ENCODE results near the gene PICK1.
A peak's percentile ranks its signal among the peaks of the same experiment; 100 is the strongest.

PICK1 gene

DNA sequence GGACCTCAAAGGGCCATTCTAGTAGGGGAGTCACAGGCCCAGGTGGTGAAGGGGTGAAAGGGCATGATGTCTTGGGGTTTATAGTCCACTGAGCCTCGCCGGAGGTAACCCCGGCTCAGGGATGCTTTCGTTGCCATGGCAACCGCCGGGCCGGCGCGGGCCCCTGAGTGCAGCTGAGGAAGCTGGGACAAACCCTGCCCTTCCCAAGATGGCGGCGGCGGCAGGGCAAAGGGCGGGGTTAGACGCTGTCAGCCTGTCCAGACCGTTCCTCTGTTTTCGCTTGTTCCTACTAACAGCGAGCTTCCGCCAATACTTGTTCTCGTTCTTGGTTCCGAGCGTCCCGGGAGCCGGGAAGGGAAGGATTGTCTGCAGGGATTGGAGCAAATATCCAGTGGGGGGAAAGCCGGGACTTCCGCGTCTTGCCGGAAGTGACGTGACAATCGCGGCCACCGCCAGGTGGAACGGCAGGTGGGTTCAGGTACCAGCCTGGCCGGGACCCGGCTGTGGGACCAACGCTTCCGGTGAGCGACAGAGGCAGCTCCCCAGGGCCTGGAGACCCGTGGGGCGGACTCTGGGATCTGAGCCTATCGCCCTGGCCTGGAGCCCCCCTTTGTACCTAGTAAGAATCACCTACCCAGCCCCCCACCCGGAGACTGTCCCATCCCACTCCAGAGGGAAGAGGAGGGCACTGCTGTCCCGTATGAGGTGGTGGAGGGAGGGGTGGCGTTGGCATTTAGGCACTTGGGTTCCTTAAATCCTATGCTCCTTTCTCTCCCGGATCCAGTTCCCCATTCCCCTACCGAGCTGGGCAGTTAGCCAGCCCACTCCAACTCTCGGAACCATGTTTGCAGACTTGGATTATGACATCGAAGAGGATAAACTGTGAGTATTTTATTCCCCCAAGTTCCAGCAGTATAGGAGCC lies at the start of gene PICK1 (continued):
- TF ChIP-seq, protein P1, sequence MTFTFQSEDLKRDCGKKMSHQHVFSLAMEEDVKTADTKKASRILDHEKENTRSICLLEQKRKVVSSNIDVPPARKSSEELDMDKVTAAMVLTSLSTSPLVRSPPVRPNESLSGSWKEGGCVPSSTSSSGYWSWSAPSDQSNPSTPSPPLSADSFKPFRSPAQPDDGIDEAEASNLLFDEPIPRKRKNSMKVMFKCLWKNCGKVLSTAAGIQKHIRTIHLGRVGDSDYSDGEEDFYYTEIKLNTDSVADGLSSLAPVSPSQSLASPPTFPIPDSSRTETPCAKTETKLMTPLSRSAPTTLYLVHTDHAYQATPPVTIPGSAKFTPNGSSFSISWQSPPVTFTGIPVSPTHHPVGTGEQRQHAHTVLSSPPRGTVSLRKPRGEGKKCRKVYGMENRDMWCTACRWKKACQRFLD (tag by site-specific recombination; IDR thresholded peaks at IDR 0.05): no peak
- TF ChIP-seq ZNF248 (tag by site-specific recombination; IDR thresholded peaks at IDR 0.05) (no peak), ZNF660 (tag by site-specific recombination; IDR thresholded peaks at IDR 0.05) (no peak), ZSCAN23 (tag by site-specific recombination; IDR thresholded peaks at IDR 0.05) (no peak), GLI4 (tag by site-specific recombination; IDR thresholded peaks at IDR 0.05) (no peak), ZNF580 (tag by site-specific recombination; IDR thresholded peaks at IDR 0.05) (0 out of 2 replicates have a peak, but pooled peaks have one; percentile 54), RBAK (tag by site-specific recombination; IDR thresholded peaks at IDR 0.05) (no peak), ZNF561 (tag by site-specific recombination; IDR thresholded peaks at IDR 0.05; ENCODE audit: borderline replicate concordance) (no peak), CTCF (tag by site-specific recombination; IDR thresholded peaks at IDR 0.05) (0 out of 2 replicates have a peak, but pooled peaks have one; percentile 39), ZNF169 (tag by site-specific recombination; IDR thresholded peaks at IDR 0.05) (no peak), GLIS2 (tag by site-specific recombination; IDR thresholded peaks at IDR 0.05) (peak; percentile 74), ZBTB48 (tag by site-specific recombination; IDR thresholded peaks at IDR 0.05) (peak; percentile 60; the same call in 1 of the 2 replicates), ZNF398 (tag by site-specific recombination; IDR thresholded peaks at IDR 0.05) (no peak), SP3 (tag by site-specific recombination; IDR thresholded peaks at IDR 0.05) (peak; percentile 88), ZBTB8A (tag by site-specific recombination; IDR thresholded peaks at IDR 0.05) (no peak), ZNF510 (tag by site-specific recombination; IDR thresholded peaks at IDR 0.05; ENCODE audit: insufficient replicate concordance) (no peak), ZNF692 (tag by site-specific recombination; IDR thresholded peaks at IDR 0.05) (peak; percentile 47; the same call in 1 of the 2 replicates), ZFP69B (tag by site-specific recombination; IDR thresholded peaks at IDR 0.05) (no peak), OVOL3 (tag by site-specific recombination; IDR thresholded peaks at IDR 0.05) (0 out of 2 replicates have a peak, but pooled peaks have one; percentile 23), KLF16 (tag by site-specific recombination; IDR thresholded peaks at IDR 0.05) (no peak; the same call in none of the 2 replicates), ZNF560 (tag by site-specific recombination; IDR thresholded peaks at IDR 0.05; ENCODE audit: borderline replicate concordance) (no peak), ZNF501 (tag by site-specific recombination; IDR thresholded peaks at IDR 0.05) (no peak; the same call in 1 of the 2 replicates), ZNF529 (tag by site-specific recombination; IDR thresholded peaks at IDR 0.05; ENCODE audit: insufficient replicate concordance) (no peak), ZNF335 (tag by site-specific recombination; conservative IDR thresholded peaks at IDR 0.05) (peak; percentile 88), ZNF18 (tag by site-specific recombination; IDR thresholded peaks at IDR 0.05) (no peak)
- TF ChIP-seq, protein P2, sequence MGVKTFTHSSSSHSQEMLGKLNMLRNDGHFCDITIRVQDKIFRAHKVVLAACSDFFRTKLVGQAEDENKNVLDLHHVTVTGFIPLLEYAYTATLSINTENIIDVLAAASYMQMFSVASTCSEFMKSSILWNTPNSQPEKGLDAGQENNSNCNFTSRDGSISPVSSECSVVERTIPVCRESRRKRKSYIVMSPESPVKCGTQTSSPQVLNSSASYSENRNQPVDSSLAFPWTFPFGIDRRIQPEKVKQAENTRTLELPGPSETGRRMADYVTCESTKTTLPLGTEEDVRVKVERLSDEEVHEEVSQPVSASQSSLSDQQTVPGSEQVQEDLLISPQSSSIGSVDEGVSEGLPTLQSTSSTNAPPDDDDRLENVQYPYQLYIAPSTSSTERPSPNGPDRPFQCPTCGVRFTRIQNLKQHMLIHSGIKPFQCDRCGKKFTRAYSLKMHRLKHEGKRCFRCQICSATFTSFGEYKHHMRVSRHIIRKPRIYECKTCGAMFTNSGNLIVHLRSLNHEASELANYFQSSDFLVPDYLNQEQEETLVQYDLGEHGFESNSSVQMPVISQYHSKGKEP (tag by site-specific recombination; IDR thresholded peaks at IDR 0.05): no peak
- TF ChIP-seq, protein P3, sequence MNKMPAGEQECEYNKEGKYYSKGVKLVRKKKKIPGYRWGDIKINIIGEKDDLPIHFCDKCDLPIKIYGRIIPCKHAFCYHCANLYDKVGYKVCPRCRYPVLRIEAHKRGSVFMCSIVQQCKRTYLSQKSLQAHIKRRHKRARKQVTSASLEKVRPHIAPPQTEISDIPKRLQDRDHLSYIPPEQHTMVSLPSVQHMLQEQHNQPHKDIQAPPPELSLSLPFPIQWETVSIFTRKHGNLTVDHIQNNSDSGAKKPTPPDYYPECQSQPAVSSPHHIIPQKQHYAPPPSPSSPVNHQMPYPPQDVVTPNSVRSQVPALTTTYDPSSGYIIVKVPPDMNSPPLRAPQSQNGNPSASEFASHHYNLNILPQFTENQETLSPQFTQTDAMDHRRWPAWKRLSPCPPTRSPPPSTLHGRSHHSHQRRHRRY (tag by site-specific recombination; IDR thresholded peaks at IDR 0.05): no peak
